NCI-H526 (cell line): Measurements from ENCODE around the gene OXT.
"Not testable (repeated sequence)": the region's sequence is repeated elsewhere in the genome, so short reads cannot be mapped to it uniquely, and the experiment has no call there.

Source experiments
- DNase-seq, 2 experiments: peaks; one replicate each; lab custom pipeline; 2025; lab: John Stamatoyannopoulos, UW

OXT gene

GRCh38 chr20:3071610-3072529, at the start of gene OXT:
Gene OXT (plus strand): TSS chr20:3071620. CDS start chr20:3071656, 36 bp downstream.
- DNase-seq: peak in 1 of 2 experiments; percentile 36

GRCh38 chr20:3021777-3022176, 49.6 kb upstream of the OXT start:
- DNase-seq: no peak

GRCh38 chr20:3022559-3023490, 48.6 kb upstream of the OXT start:
- DNase-seq: not testable (repeated sequence)

GRCh38 chr20:3027987-3028386, 43.4 kb upstream of the OXT start:
- DNase-seq: no peak

GRCh38 chr20:3031524-3032147, 39.8 kb upstream of the OXT start:
- DNase-seq: no peak

- no peak for DNase-seq
Observed at GRCh38 chr20:3032624-3033023, 38.8 kb upstream of the OXT start.

GRCh38 chr20:3037654-3038053, 33.8 kb upstream of the OXT start:
- DNase-seq: no peak

GRCh38 chr20:3038454-3038853, 33.0 kb upstream of the OXT start:
- no peak for DNase-seq

GRCh38 chr20:3039426-3039825, 32.0 kb upstream of the OXT start:
- DNase-seq: no peak

GRCh38 chr20:3040086-3040485, 31.3 kb upstream of the OXT start:
- DNase-seq: no peak

- peak in 1 of 2 experiments; percentile 29 for DNase-seq
Observed at GRCh38 chr20:3041854-3042409, 29.5 kb upstream of the OXT start.

- DNase-seq: no peak
Observed at GRCh38 chr20:3042625-3043024, 28.8 kb upstream of the OXT start.

- no peak for DNase-seq
Observed at GRCh38 chr20:3043322-3043721, 28.1 kb upstream of the OXT start, which contains the start of gene GNRH2. Gene GNRH2 (plus strand): TSS chr20:3043622. CDS start chr20:3044415, 793 bp downstream.

GRCh38 chr20:3044336-3044965, 27.0 kb upstream of the OXT start:
- no peak for DNase-seq

- DNase-seq: peak; percentile 82 to 93
Observed at GRCh38 chr20:3045042-3045815, 26.2 kb upstream of the OXT start.

GRCh38 chr20:3045816-3046676, 25.4 kb upstream of the OXT start, which contains the start of gene MRPS26:
Gene MRPS26 (plus strand): TSS chr20:3046052. CDS start chr20:3046069, 17 bp downstream.
- peak; percentile 85 to 97 for DNase-seq

- DNase-seq: peak; percentile 95
Observed at GRCh38 chr20:3046677-3047462, 24.6 kb upstream of the OXT start.
